GM21367 (cell line): ENCODE measurements around the gene CD34.

Source experiments
- ATAC-seq: cut with Tn5 transposase; IDR thresholded peaks from one replicate; pipeline ENCODE4 v1.9.1; 2021; ENCODE audit not compliant: unreplicated experiment

CD34 gene

GRCh38 chr1:207857447-207857846 is 53.5 kb downstream of the CD34 start:
- no peak for ATAC-seq

GRCh38 chr1:207856276-207857023 is 54.5 kb downstream of the CD34 start:
- ATAC-seq, result no peak

GRCh38 chr1:207854001-207854400 is 56.9 kb downstream of the CD34 start:
- ATAC-seq, result no peak

- no peak for ATAC-seq
These were observed 57.6 kb downstream of the CD34 start for GRCh38 chr1:207853372-207853757.

- ATAC-seq, result no peak
These were observed 58.2 kb downstream of the CD34 start for GRCh38 chr1:207852576-207853371.

- ATAC-seq, result no peak
These were observed 59.2 kb downstream of the CD34 start for GRCh38 chr1:207851696-207852095.

- no peak for ATAC-seq
These were observed 60.1 kb downstream of the CD34 start for GRCh38 chr1:207850621-207851407.

- ATAC-seq, result no peak
These were observed 61.3 kb downstream of the CD34 start for GRCh38 chr1:207849646-207850045.

- ATAC-seq, result no peak
These were observed 61.9 kb downstream of the CD34 start for GRCh38 chr1:207849016-207849415.

- no peak for ATAC-seq
These were observed 62.7 kb downstream of the CD34 start for GRCh38 chr1:207848234-207848633.

- no peak for ATAC-seq
These were observed 63.8 kb downstream of the CD34 start for GRCh38 chr1:207847116-207847515.

GRCh38 chr1:207845109-207845508 is 65.8 kb downstream of the CD34 start:
- no peak for ATAC-seq

- ATAC-seq, result no peak
These were observed 66.6 kb downstream of the CD34 start for GRCh38 chr1:207844371-207844770.

- no peak for ATAC-seq
These were observed 68.4 kb downstream of the CD34 start for GRCh38 chr1:207842506-207842905.

GRCh38 chr1:207841901-207842300 is 69.0 kb downstream of the CD34 start:
- ATAC-seq, result no peak

GRCh38 chr1:207841293-207841692 is 69.6 kb downstream of the CD34 start:
- no peak for ATAC-seq

GRCh38 chr1:207840380-207840779 is 70.5 kb downstream of the CD34 start:
- ATAC-seq, result no peak

- no peak for ATAC-seq
These were observed 71.9 kb downstream of the CD34 start for GRCh38 chr1:207839083-207839413.

GRCh38 chr1:207838156-207839082 is 72.5 kb downstream of the CD34 start:
- no peak for ATAC-seq

GRCh38 chr1:207837673-207838072 is 73.3 kb downstream of the CD34 start:
- ATAC-seq, result no peak
